Uterus (tissue), 4 donors: ENCODE data around the gene COL4A2. TPM values are rescaled to one million over a fixed set of nuclear protein-coding genes. Genes with fewer than 3 reads are reported as not detected.

Experiments
- DNase-seq, 2 donors: peaks; one replicate each; pipeline ENCODE4 v3.0.0-alpha.2; 2019 to 2020
- H3K27ac ChIP-seq, 2 donors: fragments of 200-600 bp; sonication (generic); 1 replicate in 1 of 2; 2 replicates in 1 of 2; pipeline ENCODE4 v1.5.1; 2016 to 2018
- H3K27me3 ChIP-seq, 2 donors: fragments of 200-600 bp; sonication (generic); one replicate each; pipeline ENCODE4 v1.5.1; 2018 to 2019; ENCODE audit warnings: control low read depth in 1 of 2
- H3K36me3 ChIP-seq, 2 donors: fragments of 200-600 bp; sonication (generic); one replicate each; pipeline ENCODE4 v1.5.1; 2019; ENCODE audit warnings: control low read depth in 1 of 2
- H3K4me1 ChIP-seq, 2 donors: fragments of 200-600 bp; sonication (generic); one replicate each; pipeline ENCODE4 v1.5.1; 2018 to 2019; ENCODE audit warnings: control low read depth in 1 of 2
- H3K4me3 ChIP-seq, 2 donors: fragments of 200-600 bp; sonication (generic); 1 replicate in 1 of 2; 2 replicates in 1 of 2; pipeline ENCODE4 v1.5.1; 2018 to 2019; ENCODE audit warnings: mild to moderate bottlenecking in 1 of 2
- H3K9me3 ChIP-seq, 2 donors: fragments of 200-600 bp; sonication (generic); one replicate each; pipeline ENCODE4 v1.5.1; 2019; ENCODE audit warnings: control low read depth in 1 of 2
- CTCF ChIP-seq, 4 experiments: fragments of 200-600 bp in 2 of 4; fragments of 450-650 bp in 2 of 4; sonication (generic) in 2 of 4; IDR thresholded peaks; one replicate each; pipeline ENCODE4 v1.5.1; 2016 to 2019; ENCODE audit warnings: antibody characterized with exemption in 4 of 4, mild to moderate bottlenecking in 2 of 4, moderate library complexity in 1 of 4
- POLR2A ChIP-seq, 2 donors: fragments of 450-650 bp; IDR thresholded peaks; one replicate each; pipeline ENCODE4 v1.6.1; 2016; ENCODE audit warnings: antibody characterized with exemption in 2 of 2, mild to moderate bottlenecking in 1 of 2, moderate library complexity in 1 of 2
- intact Hi-C: fragments of 100-400 bp; cut with DNase I; formaldehyde crosslinking; loops from one replicate; pipeline ENCODE4 v1.15.1; 2023; ENCODE audit warnings: low total_unique reads
- total RNA-seq, 4 donors: library from RNA; depleted of rRNA in 3 of 4; stranded (reverse); fragments of >200 nt in 3 of 4; gene quantifications; one replicate each; pipeline versions ENCODE4 v1.1.0 to v1.2.4, GENCODE V29; 2014 to 2023
- donor health status: DM: yes; HTN: yes; CAD: no.

The COL4A2 gene
- total RNA-seq, 4 donors from 2014 or later: 157 to 606 (median 284) TPM

- H3K36me3 ChIP-seq: no peaks in the 10 kb centered on the region
- DNase-seq: no peak
- H3K4me1 ChIP-seq: no peaks in the 10 kb centered on the region
- no peak overlapping the region for H3K27ac ChIP-seq
- no peaks in the 10 kb centered on the region for H3K9me3 ChIP-seq
- H3K4me3 ChIP-seq: no peak overlapping the region
- TF ChIP-seq CTCF (IDR thresholded peaks at IDR 0.05): no peak
- no peak for TF ChIP-seq POLR2A (IDR thresholded peaks at IDR 0.05)
- intact Hi-C loops: no loop called here
- no peaks in the 10 kb centered on the region for H3K27me3 ChIP-seq
Measured at GRCh38 chr13:110490009-110490770, 183.1 kb downstream of the COL4A2 start.

- no peak overlapping the region for H3K27ac ChIP-seq
- intact Hi-C loops: no loop called here
- no peak for TF ChIP-seq POLR2A (IDR thresholded peaks at IDR 0.05)
- TF ChIP-seq CTCF (IDR thresholded peaks at IDR 0.05): no peak
- H3K4me3 ChIP-seq: no peak overlapping the region
- no peaks in the 10 kb centered on the region for H3K36me3 ChIP-seq
- no peak for DNase-seq
- H3K9me3 ChIP-seq: no peaks in the 10 kb centered on the region
- no peaks in the 10 kb centered on the region for H3K4me1 ChIP-seq
- H3K27me3 ChIP-seq: no peaks in the 10 kb centered on the region
Measured at GRCh38 chr13:110491869-110492678, 185.0 kb downstream of the COL4A2 start.

GRCh38 chr13:110492679-110493593 lies 185.9 kb downstream of the COL4A2 start:
- Histone ChIP-seq H3K4me1 (no peaks in the 10 kb centered on the region), H3K36me3 (no peaks in the 10 kb centered on the region), H3K27ac (no peak overlapping the region), H3K27me3 (no peaks in the 10 kb centered on the region), H3K4me3 (no peak overlapping the region), H3K9me3 (no peaks in the 10 kb centered on the region)
- no peak for TF ChIP-seq CTCF (IDR thresholded peaks at IDR 0.05)
- TF ChIP-seq POLR2A (IDR thresholded peaks at IDR 0.05): no peak
- intact Hi-C loops: no loop called here
- no peak for DNase-seq

- Histone ChIP-seq H3K27ac (no peak overlapping the region), H3K36me3 (no peaks in the 10 kb centered on the region), H3K9me3 (no peaks in the 10 kb centered on the region), H3K4me3 (no peak overlapping the region), H3K4me1 (no peaks in the 10 kb centered on the region), H3K27me3 (no peaks in the 10 kb centered on the region)
- intact Hi-C loops: no loop called here
- no peak for DNase-seq
- TF ChIP-seq POLR2A (IDR thresholded peaks at IDR 0.05) (no peak), CTCF (IDR thresholded peaks at IDR 0.05) (no peak)
Measured at GRCh38 chr13:110493613-110494012, 186.5 kb downstream of the COL4A2 start.
